ENCODE data around the gene DYNC1I2. TPM values are rescaled to one million over a fixed set of nuclear protein-coding genes. Genes with fewer than 3 reads are reported as not detected.

The DYNC1I2 gene
- total and polyA plus RNA-seq, 2 experiments from 2014 or later: 79.4 to 102 TPM

DNA sequence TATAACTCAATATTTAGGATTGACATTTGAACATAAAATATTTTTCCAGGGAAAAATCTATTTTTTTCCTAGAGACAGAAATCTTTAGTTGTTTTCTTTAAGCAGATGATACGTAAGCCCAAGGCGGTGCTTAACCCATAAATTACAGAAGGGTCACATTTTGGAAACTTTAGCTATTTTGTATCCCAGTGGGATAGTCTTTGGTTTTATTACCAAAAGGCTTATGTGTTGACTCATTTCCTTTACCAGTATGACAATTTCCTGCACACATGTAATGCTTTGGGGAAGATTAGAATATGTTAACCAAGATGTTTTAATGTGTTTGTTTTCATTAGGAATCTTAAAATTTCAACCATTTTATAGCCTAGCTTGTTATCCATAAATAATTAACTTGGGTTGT is 24.8 kb downstream of the DYNC1I2 start:
- no peaks in the 10 kb centered on the region for H3K4me1 ChIP-seq (ENCODE audit: insufficient read depth)
- no peak overlapping the region for H3K4me2 ChIP-seq
- no peaks in the 10 kb centered on the region for H4K20me1 ChIP-seq (replicated peaks; ENCODE audit: insufficient read depth)
- no peaks in the 10 kb centered on the region for H3F3A ChIP-seq (replicated peaks; ENCODE audit: low read depth)
- H3K79me2 ChIP-seq (replicated peaks; ENCODE audit: insufficient read depth): no peaks in the 10 kb centered on the region
- Mint-ChIP-seq H3K4me3 (no peak overlapping the region), H3K4me1 (no peaks in the 10 kb centered on the region), H3K27me3 (ENCODE audit: insufficient read depth, low read depth, poor library complexity) (peaks cover 2% of the 10 kb centered on the region), H3K36me3 (ENCODE audit: low read depth) (no peaks in the 10 kb centered on the region), H3K9me3 (no peaks in the 10 kb centered on the region), H3K27ac (no peak overlapping the region)
- H3K4me3 ChIP-seq: no peak overlapping the region
- no peak overlapping the region for H3K27ac ChIP-seq (ENCODE audit: low read depth)
- TF ChIP-seq NANOG (IDR thresholded peaks at IDR 0.05; ENCODE audit: borderline replicate concordance) (no peak), CREB1 (CRISPR knock-in tag; IDR thresholded peaks at IDR 0.05; ENCODE audit: low read depth) (no peak), CTCF (conservative IDR thresholded peaks at IDR 0.05; ENCODE audit: low read depth in 2 of 2) (no peak), STAT1 (IDR thresholded peaks at IDR 0.05; ENCODE audit: unreplicated experiment) (no peak), ETS1 (IDR thresholded peaks at IDR 0.05) (no peak), ZNF331 (CRISPR knock-in tag; IDR thresholded peaks at IDR 0.05; ENCODE audit: low read depth) (no peak), POLR2AphosphoS5 (IDR thresholded peaks at IDR 0.05; ENCODE audit: low read depth) (no peak), ZNF114 (CRISPR knock-in tag; IDR thresholded peaks at IDR 0.05) (no peak), EZH2phosphoT487 (IDR thresholded peaks at IDR 0.05; ENCODE audit: unreplicated experiment) (no peak)
- no peaks in the 10 kb centered on the region for H3K9me2 ChIP-seq (ENCODE audit: insufficient read depth)
- H2AFZ ChIP-seq: no peak overlapping the region
- H3K36me3 ChIP-seq (ENCODE audit: insufficient read depth): no peaks in the 10 kb centered on the region
- ATAC-seq (no peak), DNase-seq (ENCODE audit: low spot score) (no peak)
- no peaks in the 10 kb centered on the region for H3K27me3 ChIP-seq (ENCODE audit: insufficient read depth)

- no peak for ATAC-seq
- H3K4me3 Mint-ChIP-seq: no peak overlapping the region
- H3K27me3 Mint-ChIP-seq (ENCODE audit: insufficient read depth, low read depth, poor library complexity): no peaks in the 10 kb centered on the region
- no peak for TF ChIP-seq POLR2AphosphoS5 (IDR thresholded peaks at IDR 0.05; ENCODE audit: low read depth)
- no peak for TF ChIP-seq ZNF462 (CRISPR knock-in tag; IDR thresholded peaks at IDR 0.05)
- TF ChIP-seq CREB1 (CRISPR knock-in tag; IDR thresholded peaks at IDR 0.05; ENCODE audit: low read depth): no peak
- no peak for TF ChIP-seq CTCF (conservative IDR thresholded peaks at IDR 0.05; ENCODE audit: low read depth in 2 of 2)
- TF ChIP-seq ZNF114 (CRISPR knock-in tag; IDR thresholded peaks at IDR 0.05): no peak
- no peak for TF ChIP-seq ZNF331 (CRISPR knock-in tag; IDR thresholded peaks at IDR 0.05; ENCODE audit: low read depth)
- TF ChIP-seq EZH2phosphoT487 (IDR thresholded peaks at IDR 0.05; ENCODE audit: unreplicated experiment): no peak
Observed at GRCh38 chr2:171718720-171719119, 31.5 kb downstream of the DYNC1I2 start.

More at GRCh38 chr2:171718720-171719119, 31.5 kb downstream of the DYNC1I2 start:
- H3K27me3 ChIP-seq (ENCODE audit: insufficient read depth): no peaks in the 10 kb centered on the region
- no peaks in the 10 kb centered on the region; the same call in 2 of the 3 replicates for H3K4me1 Mint-ChIP-seq
- no peak overlapping the region for H3K4me3 ChIP-seq
- H3K27ac Mint-ChIP-seq: no peak overlapping the region
- no peaks in the 10 kb centered on the region for H3K9me3 Mint-ChIP-seq
- H4K20me1 ChIP-seq (replicated peaks; ENCODE audit: insufficient read depth): no peaks in the 10 kb centered on the region
- peaks cover 8% of the 10 kb centered on the region; the same call in 2 of the 3 replicates for H3K36me3 Mint-ChIP-seq (ENCODE audit: low read depth)
- H2AFZ ChIP-seq: no peak overlapping the region
- no peak overlapping the region for H3K4me2 ChIP-seq
- no peaks in the 10 kb centered on the region for H3F3A ChIP-seq (replicated peaks; ENCODE audit: low read depth)
- no peaks in the 10 kb centered on the region for H3K4me1 ChIP-seq (ENCODE audit: insufficient read depth)
- H3K27ac ChIP-seq (ENCODE audit: low read depth): no peak overlapping the region
- no peaks in the 10 kb centered on the region for H3K79me2 ChIP-seq (replicated peaks; ENCODE audit: insufficient read depth)
- DNase-seq (ENCODE audit: low spot score): no peak
- H3K9me2 ChIP-seq (ENCODE audit: insufficient read depth): no peaks in the 10 kb centered on the region
- no peaks in the 10 kb centered on the region for H3K36me3 ChIP-seq (ENCODE audit: insufficient read depth)

Measured in GM23338 (cell line).